NCI-H82 treated with DMSO at 0.1 percent for 48 hours (cell line): Measurements from ENCODE around the gene FOXP1.

Experiments used
- DNase-seq: peaks from one replicate; lab custom pipeline; 2025; ENCODE audit not compliant: unreplicated experiment; lab: John Stamatoyannopoulos, UW

FOXP1 gene

DNA sequence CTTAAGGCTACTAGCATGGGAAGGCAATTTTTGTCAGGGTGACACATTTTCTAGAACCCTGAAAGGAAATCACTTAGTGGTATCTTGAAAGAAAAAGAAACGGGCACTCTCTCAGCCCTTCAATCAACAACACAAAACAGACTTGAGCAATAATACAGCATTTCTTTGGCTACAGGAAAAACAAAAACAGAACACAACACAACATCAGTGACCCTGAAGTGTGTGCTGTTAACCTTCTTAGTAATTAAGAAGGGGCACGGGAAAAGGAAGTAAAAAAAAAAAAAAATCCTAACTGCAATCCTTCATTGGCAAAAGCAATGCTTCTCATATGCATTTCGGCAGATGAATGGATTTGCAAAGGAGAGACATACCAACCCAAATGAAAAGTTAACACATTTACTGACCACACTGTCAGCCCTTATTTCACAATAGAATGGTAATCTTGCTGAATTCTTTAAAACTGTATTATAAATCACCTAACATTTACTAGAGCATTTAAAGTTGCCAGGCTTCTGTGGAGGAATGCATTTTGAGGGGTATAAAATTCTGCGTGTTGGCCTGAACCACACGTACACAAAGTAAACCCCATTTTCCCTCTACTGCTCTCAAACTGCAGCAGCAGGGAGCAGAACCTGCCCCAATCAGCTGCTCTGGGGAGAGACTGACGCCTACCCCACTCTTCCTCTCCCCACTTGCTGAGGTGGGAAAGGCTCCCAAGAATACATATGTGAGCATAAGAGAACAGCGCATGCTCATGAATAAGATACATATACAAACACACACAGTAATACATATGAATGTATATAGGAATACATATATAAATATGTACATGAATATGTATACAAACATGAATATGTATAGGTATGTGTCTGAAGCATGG, 198.5 kb downstream of the FOXP1 start:
- DNase-seq, result no peak

DNA sequence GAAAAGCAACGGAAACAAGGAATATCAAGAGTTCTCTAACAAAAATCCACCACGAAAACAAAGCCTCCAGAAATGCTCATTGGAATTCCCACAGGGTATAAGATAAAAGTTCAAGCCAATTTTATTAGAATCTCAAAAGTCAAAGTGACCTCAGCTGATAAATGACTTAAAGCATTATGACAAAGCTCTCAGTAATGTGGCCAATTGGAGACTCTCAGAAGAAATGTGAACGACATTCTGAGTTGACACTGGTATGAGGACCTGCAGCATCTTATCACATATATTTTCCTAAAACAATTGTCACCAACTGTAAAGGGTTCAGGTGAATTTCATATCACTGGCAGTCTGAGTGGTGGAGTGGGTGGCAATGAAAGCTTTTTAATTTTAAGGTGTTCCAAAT, 199.1 kb downstream of the FOXP1 start:
- DNase-seq, result no peak

DNA sequence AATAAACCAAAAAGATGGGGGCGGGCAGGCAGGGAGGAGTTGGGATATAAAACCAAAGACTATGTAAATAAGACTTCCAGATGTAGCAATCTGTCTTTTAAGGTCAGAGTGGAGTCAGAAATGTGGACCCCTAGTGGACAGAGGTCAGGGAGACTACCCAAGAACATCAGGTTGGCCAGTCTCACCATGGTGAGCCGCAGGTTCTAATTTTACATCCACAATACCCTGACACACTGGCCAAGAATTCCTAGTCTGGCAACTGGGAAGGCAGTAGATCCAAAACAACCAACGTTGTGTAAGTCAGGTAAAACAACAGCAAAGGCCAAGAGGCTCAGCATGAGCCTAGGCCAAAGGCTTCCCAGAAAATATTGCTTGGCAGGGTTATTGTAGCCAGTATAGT, 203.4 kb downstream of the FOXP1 start:
- DNase-seq, result no peak

DNA sequence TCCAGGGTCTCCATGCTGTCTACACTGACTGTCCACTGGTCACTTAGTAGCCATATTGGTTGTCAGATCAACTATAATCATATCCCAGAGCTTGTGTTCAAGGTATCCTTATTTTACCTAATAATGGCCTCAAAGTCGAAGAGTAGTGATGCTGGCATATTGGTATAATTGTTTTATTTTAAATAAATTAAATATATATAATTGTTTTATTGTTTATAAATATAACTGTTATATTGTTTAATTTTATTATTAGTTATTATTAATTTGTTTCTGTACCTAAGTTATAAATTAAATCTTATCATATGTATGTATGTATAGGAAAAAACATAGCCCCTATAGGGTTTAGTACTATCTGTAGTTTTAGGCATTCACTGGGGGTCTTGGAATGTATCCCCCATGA, 205.0 kb downstream of the FOXP1 start:
- no peak for DNase-seq

- DNase-seq, result no peak
These were observed 206.6 kb downstream of the FOXP1 start for GRCh38 chr3:71376911-71377310.

DNA sequence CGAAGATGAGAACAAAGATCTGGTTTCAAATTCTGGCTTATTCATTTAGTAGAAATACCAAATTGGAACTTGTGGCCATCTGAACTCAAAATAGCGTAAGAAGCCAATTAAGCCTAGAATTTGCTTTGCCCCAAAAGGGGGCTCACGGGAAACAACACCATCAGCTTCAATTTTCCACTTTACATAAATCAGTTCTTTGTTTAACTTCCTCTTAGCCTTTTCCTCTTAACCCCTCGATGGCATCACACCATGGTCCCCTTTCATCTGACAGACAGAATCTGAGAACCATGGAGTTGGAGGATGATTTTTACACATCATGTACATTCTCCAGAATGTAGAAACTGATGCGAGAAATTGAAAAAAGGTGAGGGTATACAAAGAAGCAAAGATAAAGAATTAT, 207.0 kb downstream of the FOXP1 start:
- no peak for DNase-seq

DNA sequence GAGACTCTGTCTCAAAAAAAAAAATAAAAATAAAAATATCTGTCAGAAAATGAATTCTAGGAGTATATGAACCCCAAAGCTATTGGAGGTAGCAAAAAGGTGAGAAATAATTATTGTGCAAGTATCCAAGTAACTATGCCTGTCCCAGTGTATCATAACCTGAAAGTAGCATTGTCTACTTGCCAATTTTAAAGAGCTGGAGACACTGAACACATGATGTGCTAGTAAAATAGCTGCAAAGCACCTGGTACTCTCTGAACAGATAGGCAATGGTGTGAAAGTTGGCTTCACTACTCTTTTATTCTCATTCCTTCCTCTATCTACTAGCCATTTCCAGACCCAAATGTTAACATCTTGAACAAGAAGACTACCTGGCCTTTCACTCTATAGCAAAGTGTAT, 208.9 kb downstream of the FOXP1 start:
- no peak for DNase-seq

DNA sequence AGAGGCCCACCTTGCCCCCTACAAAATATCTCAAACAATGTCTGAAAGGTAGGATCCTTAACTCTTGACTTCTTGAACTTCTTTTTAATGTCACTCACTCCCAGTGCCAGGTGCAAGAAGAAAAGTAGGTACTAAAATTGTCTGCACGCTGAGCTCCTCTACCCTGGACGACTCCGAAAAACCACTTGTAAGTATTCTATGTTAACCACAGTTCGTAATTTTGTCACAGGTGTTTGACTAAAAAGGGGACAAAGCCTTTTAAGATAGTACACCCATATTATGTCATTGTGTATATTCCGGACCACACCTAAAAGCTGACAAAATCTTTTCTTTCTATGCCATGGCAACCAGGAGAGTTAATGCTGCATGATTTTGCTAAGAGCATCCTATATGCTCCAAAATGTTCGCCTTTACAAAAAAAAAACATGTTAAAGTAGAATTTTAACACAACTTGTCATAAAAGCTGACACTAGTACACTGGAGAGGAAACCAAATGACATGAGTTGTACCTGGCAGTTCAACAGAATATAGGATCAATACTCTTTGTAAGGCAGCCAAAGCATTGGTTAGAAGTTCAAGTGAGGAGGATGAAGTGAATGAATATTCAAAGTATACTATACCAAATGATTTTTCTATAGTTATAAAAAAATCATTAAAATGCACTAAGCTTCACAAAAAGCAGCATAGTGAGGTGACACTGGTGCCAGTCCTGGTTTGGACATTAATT, 210.5 kb downstream of the FOXP1 start:
- no peak for DNase-seq

DNA sequence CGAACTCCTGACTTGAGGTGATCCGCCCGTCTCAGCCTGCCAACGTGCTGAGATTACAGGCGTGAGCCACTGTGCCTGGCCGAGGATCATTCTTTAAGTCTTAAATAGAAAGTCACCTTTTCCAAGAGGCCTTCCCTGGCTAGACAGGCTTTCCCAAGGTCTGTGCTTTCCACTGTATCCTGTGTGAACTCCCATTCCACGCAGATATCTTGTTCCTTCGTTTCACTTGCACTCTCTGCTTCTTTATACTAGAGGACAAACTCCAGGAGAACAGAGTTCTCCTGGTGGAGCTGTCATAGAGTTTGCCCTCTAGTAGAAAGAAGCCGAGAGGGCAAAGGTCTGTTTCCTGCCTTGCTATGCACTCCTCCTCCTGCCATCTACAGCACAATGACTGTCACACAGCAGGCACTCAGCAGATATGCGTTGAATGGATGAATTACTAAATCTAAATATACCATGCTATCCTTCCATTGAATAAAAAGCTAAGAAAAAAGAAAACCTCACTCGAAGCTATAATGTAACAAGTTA, 211.2 kb downstream of the FOXP1 start:
- DNase-seq, result no peak

- DNase-seq, result no peak
These were observed 212.2 kb downstream of the FOXP1 start for GRCh38 chr3:71371282-71371681.

- DNase-seq, result no peak
These were observed 213.1 kb downstream of the FOXP1 start for GRCh38 chr3:71370467-71370866.

- no peak for DNase-seq
These were observed 213.7 kb downstream of the FOXP1 start for GRCh38 chr3:71369701-71370391.

- DNase-seq, result no peak
These were observed 216.4 kb downstream of the FOXP1 start for GRCh38 chr3:71366988-71367604.

- no peak for DNase-seq
These were observed 222.1 kb downstream of the FOXP1 start for GRCh38 chr3:71361334-71361890.

- DNase-seq, result no peak
These were observed 222.8 kb downstream of the FOXP1 start for GRCh38 chr3:71360764-71361163.

DNA sequence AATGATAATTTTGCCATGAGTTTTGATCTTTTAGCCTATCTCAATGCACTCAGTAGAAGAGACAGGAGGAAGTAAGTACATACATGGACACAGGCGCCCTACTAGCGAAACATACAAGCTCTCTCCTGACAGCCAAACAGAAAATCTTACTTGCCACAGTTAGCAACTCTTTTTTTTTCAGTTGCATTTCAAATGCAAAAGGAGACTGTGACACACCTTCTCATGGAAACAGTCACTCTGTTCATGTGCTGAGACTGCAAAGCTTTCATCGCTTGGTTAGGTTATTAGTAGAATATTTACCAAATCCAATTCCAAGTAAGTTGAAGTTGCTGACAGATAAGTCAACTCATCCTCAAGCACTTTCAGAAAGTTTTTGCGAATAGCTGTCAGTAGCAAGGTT, 223.3 kb downstream of the FOXP1 start:
- DNase-seq, result no peak

DNA sequence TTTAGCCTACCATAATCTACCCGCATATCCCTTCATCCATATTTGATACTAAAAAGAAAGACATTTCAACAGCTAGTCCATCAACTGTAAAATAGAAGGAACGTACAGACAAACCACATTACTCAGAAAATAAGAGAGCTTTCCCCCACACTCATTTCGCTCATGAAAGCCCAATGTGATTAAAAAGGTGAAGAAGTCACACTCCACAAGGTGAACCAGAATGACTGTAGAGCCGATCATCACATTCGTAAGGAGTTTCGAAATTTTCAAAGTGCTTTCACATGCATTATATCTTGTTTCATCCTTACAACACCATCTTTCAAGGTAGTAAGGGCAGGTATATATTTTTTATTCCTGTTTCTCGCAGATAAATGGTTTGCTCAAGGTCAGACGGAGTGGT, 225.3 kb downstream of the FOXP1 start:
- no peak for DNase-seq

DNA sequence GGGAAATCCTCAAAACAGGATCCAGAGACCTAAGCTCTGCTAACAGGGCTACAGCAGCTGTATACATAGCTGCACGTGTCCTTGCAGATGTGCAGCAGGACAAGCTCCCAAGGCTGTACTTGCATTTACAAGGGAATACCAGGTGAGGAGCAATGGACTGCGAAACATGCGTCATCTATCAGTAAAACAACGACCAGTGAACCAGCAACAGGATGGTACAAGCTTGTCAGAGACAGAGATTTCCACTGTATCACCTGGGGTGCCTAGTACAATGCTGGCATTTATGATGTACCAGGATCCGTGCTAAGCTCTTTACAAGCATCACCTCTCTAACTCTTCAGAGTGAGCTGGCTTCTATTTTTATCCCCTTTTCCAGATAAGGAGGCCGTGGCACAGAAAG, 227.3 kb downstream of the FOXP1 start:
- DNase-seq, result no peak

- no peak for DNase-seq
These were observed 227.7 kb downstream of the FOXP1 start for GRCh38 chr3:71355862-71356261.

- no peak for DNase-seq
These were observed 228.5 kb downstream of the FOXP1 start for GRCh38 chr3:71355037-71355436.
